ENCODE data around the gene KLHL35.

Gene KLHL35

DNA sequence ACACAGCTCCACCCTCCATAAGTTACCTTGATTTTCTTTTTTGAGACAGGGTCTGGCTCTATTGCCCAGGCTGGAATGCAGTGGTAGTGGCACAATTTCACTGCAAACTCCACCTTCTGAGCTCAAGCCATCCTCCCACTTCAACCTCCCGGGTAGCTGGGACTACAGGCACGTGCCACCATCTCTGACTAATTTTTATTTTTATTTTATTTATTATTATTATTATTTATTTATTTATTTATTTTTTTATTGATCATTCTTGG, 24.1 kb downstream of the KLHL35 start:
- H3K27ac ChIP-seq = no peak overlapping the region
- TF ChIP-seq, protein P1, sequence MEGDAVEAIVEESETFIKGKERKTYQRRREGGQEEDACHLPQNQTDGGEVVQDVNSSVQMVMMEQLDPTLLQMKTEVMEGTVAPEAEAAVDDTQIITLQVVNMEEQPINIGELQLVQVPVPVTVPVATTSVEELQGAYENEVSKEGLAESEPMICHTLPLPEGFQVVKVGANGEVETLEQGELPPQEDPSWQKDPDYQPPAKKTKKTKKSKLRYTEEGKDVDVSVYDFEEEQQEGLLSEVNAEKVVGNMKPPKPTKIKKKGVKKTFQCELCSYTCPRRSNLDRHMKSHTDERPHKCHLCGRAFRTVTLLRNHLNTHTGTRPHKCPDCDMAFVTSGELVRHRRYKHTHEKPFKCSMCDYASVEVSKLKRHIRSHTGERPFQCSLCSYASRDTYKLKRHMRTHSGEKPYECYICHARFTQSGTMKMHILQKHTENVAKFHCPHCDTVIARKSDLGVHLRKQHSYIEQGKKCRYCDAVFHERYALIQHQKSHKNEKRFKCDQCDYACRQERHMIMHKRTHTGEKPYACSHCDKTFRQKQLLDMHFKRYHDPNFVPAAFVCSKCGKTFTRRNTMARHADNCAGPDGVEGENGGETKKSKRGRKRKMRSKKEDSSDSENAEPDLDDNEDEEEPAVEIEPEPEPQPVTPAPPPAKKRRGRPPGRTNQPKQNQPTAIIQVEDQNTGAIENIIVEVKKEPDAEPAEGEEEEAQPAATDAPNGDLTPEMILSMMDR (conservative IDR thresholded peaks at IDR 0.05) = no peak

DNA sequence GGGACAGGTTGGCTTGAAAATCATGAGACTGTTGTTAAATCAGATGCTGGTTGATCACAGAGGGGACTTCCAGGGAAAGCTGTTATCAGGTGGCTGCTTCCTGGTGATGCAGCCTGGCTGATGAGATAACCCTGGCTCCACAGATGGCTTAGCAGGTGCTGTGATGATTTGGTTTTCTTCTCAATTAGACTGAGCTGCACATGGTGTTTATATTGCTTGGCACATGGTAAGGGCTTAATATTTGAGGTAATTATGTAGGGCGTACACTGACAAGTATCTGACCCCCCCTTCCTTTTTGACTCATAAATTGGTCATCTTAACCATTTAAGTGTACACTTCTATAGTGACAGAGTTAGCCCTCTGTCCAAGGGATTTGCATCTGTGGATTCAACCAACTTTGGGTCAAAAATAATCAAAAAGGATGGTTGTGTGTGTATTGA, 26.6 kb downstream of the KLHL35 start:
- no peak overlapping the region for H3K27ac ChIP-seq
- TF ChIP-seq, protein P1 (conservative IDR thresholded peaks at IDR 0.05) = no peak

DNA sequence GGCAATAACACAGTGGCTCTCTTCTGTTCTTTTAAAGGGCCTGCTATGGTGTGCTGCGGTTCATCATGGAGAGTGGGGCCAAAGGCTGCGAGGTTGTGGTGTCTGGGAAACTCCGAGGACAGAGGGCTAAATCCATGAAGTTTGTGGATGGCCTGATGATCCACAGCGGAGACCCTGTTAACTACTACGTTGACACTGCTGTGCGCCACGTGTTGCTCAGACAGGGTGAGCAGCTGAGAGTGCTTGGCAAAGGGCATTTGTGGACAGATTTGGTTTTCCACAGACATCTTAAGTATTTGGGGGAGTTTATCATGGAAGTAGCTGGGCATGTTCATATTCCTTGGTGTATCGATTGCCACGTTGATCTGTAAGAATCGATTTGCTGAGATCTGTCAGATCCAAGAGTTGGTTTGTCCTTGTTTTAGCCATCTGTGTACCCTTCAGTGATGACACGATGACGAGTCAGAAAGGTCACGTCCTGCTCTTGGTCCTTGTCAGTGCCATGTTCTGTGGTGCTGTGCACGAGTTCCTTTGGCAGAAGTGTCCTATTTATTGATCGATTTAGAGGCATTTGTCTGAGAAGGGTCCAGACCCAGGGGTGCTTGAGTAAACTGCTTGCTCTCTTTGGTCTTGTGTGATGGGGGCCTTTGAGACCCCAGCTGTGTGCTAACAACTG, 28.9 kb downstream of the KLHL35 start:
- TF ChIP-seq, protein P1 (conservative IDR thresholded peaks at IDR 0.05) = no peak

DNA sequence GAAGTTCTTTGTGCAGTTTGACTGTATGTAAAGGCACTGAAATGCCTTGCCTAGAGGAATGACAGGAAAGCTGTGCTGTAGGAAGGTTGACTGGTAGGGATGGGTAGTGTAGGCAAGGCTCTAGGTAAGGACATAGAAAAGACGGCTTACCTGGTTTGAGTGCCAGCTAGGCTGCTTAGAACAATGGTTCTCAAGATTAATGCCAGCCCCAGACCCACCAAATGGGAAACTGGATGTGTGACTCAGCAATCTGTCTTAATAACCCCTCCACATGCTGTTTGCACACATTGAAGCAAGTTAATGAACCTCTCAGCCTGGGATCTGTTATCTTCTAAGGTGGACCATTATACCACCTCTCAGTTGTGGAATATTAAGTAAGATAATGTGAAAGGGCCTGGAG, 30.0 kb downstream of the KLHL35 start:
- H3K27ac ChIP-seq = no peak overlapping the region
- TF ChIP-seq, protein P1 (conservative IDR thresholded peaks at IDR 0.05) = no peak

More for the DNA sequence above, 28.9 kb downstream of the KLHL35 start:
- H3K27ac ChIP-seq = 0 out of 2 replicates have a peak overlapping the region, but pooled peaks have one; percentile 18

DNA sequence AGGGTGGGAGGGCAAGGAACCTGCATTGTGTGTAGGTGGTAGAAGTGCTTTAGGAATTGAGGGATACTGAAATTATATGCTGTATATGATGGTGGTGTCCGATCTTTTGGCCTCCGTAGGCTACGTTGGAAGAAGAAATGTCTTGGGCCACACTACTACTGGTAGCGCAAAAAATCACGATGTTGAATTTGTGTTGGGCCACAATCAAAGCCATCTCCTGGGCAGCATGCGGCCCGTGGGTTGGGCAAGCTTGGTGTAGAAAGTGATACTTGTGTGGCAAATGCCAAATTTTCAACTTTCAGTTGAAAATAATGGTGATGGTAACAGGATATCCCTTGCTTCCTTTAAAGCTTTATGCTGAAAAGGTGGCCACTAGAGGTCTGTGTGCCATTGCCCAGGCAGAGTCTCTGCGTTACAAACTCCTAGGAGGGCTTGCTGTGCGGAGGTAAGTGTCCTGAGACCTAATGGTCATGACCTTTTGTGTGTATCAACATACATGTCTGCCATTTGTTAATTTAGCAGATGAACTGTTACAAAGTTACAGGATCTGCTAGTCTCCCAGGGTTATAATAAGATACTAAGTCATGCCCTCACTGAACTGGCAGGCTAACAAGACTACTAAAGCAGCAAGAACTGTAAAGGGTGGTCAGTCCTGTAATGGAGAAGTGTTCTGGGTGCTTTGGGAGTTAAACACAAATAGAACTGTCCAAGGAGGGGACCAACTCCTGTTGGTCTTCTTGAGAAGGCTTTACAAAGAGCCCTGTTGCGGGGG, 30.8 kb downstream of the KLHL35 start:
- H3K27ac ChIP-seq = peak overlapping the region; percentile 94; the same call in 1 of the 2 replicates
- TF ChIP-seq, protein P1 (conservative IDR thresholded peaks at IDR 0.05) = no peak

DNA sequence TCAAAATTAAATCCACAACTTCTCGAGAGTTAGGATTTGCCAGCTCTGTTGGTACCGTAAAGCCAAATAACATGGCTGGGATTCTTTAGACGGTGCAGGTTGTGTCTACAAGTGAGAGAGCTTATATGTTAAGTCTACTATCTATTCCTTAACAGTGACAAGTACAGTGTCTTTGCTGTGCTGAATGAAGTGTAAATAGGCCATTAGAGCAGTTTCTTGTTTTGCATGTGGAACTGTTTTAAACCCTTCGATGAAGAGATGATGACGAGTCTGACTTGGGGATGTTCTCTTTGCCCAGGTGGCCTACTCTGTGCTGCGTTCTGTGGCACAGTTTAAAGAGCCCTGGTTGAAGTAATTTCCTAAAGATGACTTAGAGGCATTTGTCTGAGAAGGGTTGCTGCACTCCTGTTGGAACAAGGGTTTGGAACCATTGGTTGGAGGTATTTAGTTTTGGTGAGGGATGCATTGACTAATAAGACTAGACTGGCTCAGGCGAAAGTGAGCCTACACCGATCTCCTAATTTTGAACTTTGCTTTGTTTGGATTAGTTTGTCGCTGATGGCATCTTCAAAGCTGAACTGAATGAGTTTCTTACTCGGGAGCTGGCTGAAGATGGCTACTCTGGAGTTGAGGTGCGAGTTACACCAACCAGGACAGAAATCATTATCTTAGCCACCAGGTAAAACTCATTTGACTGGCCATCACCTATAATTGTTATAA, 32.7 kb downstream of the KLHL35 start:
- H3K27ac ChIP-seq = peak overlapping the region; percentile 94

More for the DNA sequence above, 32.7 kb downstream of the KLHL35 start:
- TF ChIP-seq, protein P1 (conservative IDR thresholded peaks at IDR 0.05) = no peak
